GM12864 (cell line): ENCODE measurements around the gene THTPA.

Experiments used
- DNase-seq: peaks from one replicate; pipeline ENCODE4 v3.0.0-alpha.2; 2011; ENCODE audit warnings: low read depth
- H3K4me3 ChIP-seq: 2 replicates; pipeline ENCODE4 v1.5.1; 2011; ENCODE audit warnings: mild to moderate bottlenecking, low read depth, low read length, control low read depth
- CTCF ChIP-seq: IDR thresholded peaks from 2 replicates; pipeline ENCODE4 v1.5.1; 2011; ENCODE audit warnings: low read depth, mild to moderate bottlenecking, moderate library complexity, low read length, control low read depth, inconsistent platforms; ENCODE audit errors: missing control alignments

Gene THTPA

GRCh38 chr14:23540141-23540469 lies 16.0 kb upstream of the THTPA start:
- TF ChIP-seq CTCF, result no peak
- no peak overlapping the region for H3K4me3 ChIP-seq
- no peak for DNase-seq

- H3K4me3 ChIP-seq, result no peak overlapping the region
- TF ChIP-seq CTCF, result no peak
- no peak for DNase-seq
Measured at GRCh38 chr14:23542261-23542660, 13.8 kb upstream of the THTPA start.

DNA sequence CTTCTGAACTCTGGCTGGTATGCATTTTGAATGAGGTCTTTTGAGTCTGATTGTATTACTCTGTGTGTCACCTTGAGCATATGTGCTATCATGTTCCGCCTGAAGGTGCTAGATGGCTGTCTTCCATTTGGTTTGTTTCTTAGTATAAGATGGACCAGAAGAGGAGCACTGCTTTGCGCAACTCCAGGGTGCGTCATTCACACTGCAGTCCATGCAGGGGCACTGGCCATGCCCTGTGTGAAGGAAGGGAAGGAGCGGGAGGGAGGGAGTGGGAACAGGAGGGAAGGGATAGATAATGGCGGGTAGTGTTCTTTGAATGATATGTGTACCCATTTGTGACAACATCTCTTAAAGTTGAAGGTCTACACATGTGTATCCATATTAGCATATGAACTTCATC lies 12.7 kb upstream of the THTPA start:
- TF ChIP-seq CTCF, result no peak
- H3K4me3 ChIP-seq, result no peak overlapping the region
- DNase-seq, result no peak

- no peak for TF ChIP-seq CTCF
- DNase-seq, result no peak
- H3K4me3 ChIP-seq, result no peak overlapping the region
Measured at GRCh38 chr14:23544511-23545447, 11.3 kb upstream of the THTPA start.

- TF ChIP-seq CTCF, result no peak
- H3K4me3 ChIP-seq, result no peak overlapping the region
- no peak for DNase-seq
Measured at GRCh38 chr14:23545740-23546365, 10.2 kb upstream of the THTPA start.

- DNase-seq, result no peak
- no peak overlapping the region for H3K4me3 ChIP-seq
- no peak for TF ChIP-seq CTCF
Measured at GRCh38 chr14:23546450-23547035, 9.5 kb upstream of the THTPA start.
